GM19438 (cell line): ENCODE data around the gene FGF12.

ENCODE experiments used
- ATAC-seq: cut with Tn5 transposase; IDR thresholded peaks from one replicate; pipeline ENCODE4 v1.9.1; 2021; ENCODE audit warnings: low read depth; ENCODE audit not compliant: unreplicated experiment

The FGF12 gene

GRCh38 chr3:192514754-192515663 lies 212.3 kb downstream of the FGF12 start:
- ATAC-seq: no peak

GRCh38 chr3:192514081-192514753 lies 213.1 kb downstream of the FGF12 start:
- ATAC-seq: no peak

- no peak for ATAC-seq
Observed at GRCh38 chr3:192505731-192506130, 221.6 kb downstream of the FGF12 start.

- no peak for ATAC-seq
Observed at GRCh38 chr3:192501401-192501800, 225.9 kb downstream of the FGF12 start.

- ATAC-seq: no peak
Observed at GRCh38 chr3:192496905-192497587, 230.3 kb downstream of the FGF12 start.

GRCh38 chr3:192494174-192494573 lies 233.2 kb downstream of the FGF12 start:
- peak; percentile 62 for ATAC-seq

- ATAC-seq: no peak
Observed at GRCh38 chr3:192490720-192491119, 236.6 kb downstream of the FGF12 start.

GRCh38 chr3:192489579-192489978 lies 237.8 kb downstream of the FGF12 start:
- ATAC-seq: no peak

GRCh38 chr3:192487033-192487432 lies 240.3 kb downstream of the FGF12 start:
- ATAC-seq: no peak

- no peak for ATAC-seq
Observed at GRCh38 chr3:192482809-192483208, 244.5 kb downstream of the FGF12 start.

- ATAC-seq: no peak
Observed at GRCh38 chr3:192482391-192482790, 244.9 kb downstream of the FGF12 start.

GRCh38 chr3:192481638-192482037 lies 245.7 kb downstream of the FGF12 start:
- ATAC-seq: no peak

- ATAC-seq: peak; percentile 93
Observed at GRCh38 chr3:192467230-192468140, 259.9 kb downstream of the FGF12 start.

- ATAC-seq: no peak
Observed at GRCh38 chr3:192449036-192449435, 278.3 kb downstream of the FGF12 start.

GRCh38 chr3:192445770-192446644 lies 281.3 kb downstream of the FGF12 start:
- ATAC-seq: no peak

- no peak for ATAC-seq
Observed at GRCh38 chr3:192444791-192445106, 282.6 kb downstream of the FGF12 start.

GRCh38 chr3:192444096-192444790 lies 283.1 kb downstream of the FGF12 start:
- peak; percentile 93 for ATAC-seq

GRCh38 chr3:192435241-192435640 lies 292.1 kb downstream of the FGF12 start:
- ATAC-seq: no peak

GRCh38 chr3:192434186-192434585 lies 293.2 kb downstream of the FGF12 start:
- no peak for ATAC-seq
